HEK293 (cell line): Measurements from ENCODE around the gene ARHGAP27.

Experiments used
- CTCF ChIA-PET: fragments of 350-600 bp; formaldehyde crosslinking; extraction: SDS; loops from one replicate; lab custom pipeline; 2021; ENCODE audit warnings: antibody characterized with exemption; lab: Yijun Ruan, JAX
- POLR2A ChIA-PET: fragments of 300-600 bp; formaldehyde crosslinking; extraction: SDS; loops from one replicate; lab custom pipeline; 2020; ENCODE audit warnings: antibody characterized with exemption, inconsistent platforms; lab: Yijun Ruan, JAX
- H3K27ac ChIP-seq: fragments of 200-500 bp; sonication (Bioruptor generic); 2 replicates; pipeline ENCODE4 v1.5.1; 2014; ENCODE audit warnings: low read depth, low read length, control low read depth, inconsistent platforms; ENCODE audit errors: extremely low read depth
- H3K36me3 ChIP-seq, 2 experiments: fragments of 200-500 bp in 1 of 2; sonication (Bioruptor generic) in 1 of 2; 1 replicate in 1 of 2; 2 replicates in 1 of 2; pipeline ENCODE4 v1.5.1; 2014 to 2017; ENCODE audit warnings: inconsistent platforms in 2 of 2, low read length in 2 of 2; ENCODE audit not compliant: control insufficient read depth in 2 of 2, insufficient read depth in 1 of 2
- H3K4me1 ChIP-seq: fragments of 200-500 bp; sonication (Bioruptor generic); 2 replicates; pipeline ENCODE4 v1.5.1; 2014; ENCODE audit warnings: mild to moderate bottlenecking, low read length, inconsistent platforms; ENCODE audit not compliant: control insufficient read depth, insufficient read depth
- H3K4me3 ChIP-seq: 2 replicates; pipeline ENCODE4 v1.5.1; 2011; ENCODE audit warnings: low read depth, mild to moderate bottlenecking, control low read depth, low read length, moderate library complexity
- H3K9me3 ChIP-seq: fragments of 200-500 bp; sonication (Bioruptor generic); 2 replicates; pipeline ENCODE4 v1.5.1; 2014; ENCODE audit warnings: low read depth, low read length, inconsistent platforms; ENCODE audit not compliant: control insufficient read depth, insufficient read depth
- EGR2 ChIP-seq: fragments of 450-650 bp; formaldehyde crosslinking; IDR thresholded peaks from 2 replicates; pipeline ENCODE4 v1.5.1; 2016; ENCODE audit warnings: low read depth, missing biosample characterization, missing genetic modification characterization
- IKZF3 ChIP-seq: fragments of 450-650 bp; IDR thresholded peaks from 2 replicates; pipeline ENCODE4 v1.5.0; 2018; ENCODE audit warnings: missing biosample characterization, mild to moderate bottlenecking, missing genetic modification characterization, moderate library complexity
- MZF1 ChIP-seq: fragments of 450-650 bp; formaldehyde crosslinking; IDR thresholded peaks from 2 replicates; pipeline ENCODE4 v1.5.1; 2017; ENCODE audit warnings: missing biosample characterization, missing genetic modification characterization, borderline replicate concordance
- WT1 ChIP-seq: fragments of 450-650 bp; formaldehyde crosslinking; IDR thresholded peaks from 2 replicates; pipeline ENCODE4 v1.5.1; 2016; ENCODE audit warnings: missing biosample characterization, missing genetic modification characterization
- ZBTB8A ChIP-seq: fragments of 450-650 bp; formaldehyde crosslinking; IDR thresholded peaks from 2 replicates; pipeline ENCODE4 v1.5.1; 2016; ENCODE audit warnings: missing biosample characterization, missing genetic modification characterization
- ZEB2 ChIP-seq: fragments of 450-650 bp; formaldehyde crosslinking; IDR thresholded peaks from 2 replicates; pipeline ENCODE4 v1.5.1; 2016; ENCODE audit warnings: missing biosample characterization, missing genetic modification characterization
- ZNF16 ChIP-seq: fragments of 450-650 bp; formaldehyde crosslinking; IDR thresholded peaks from 2 replicates; pipeline ENCODE4 v1.5.1; 2016; ENCODE audit warnings: low read depth, missing biosample characterization, missing genetic modification characterization
- ZNF169 ChIP-seq: fragments of 450-650 bp; formaldehyde crosslinking; IDR thresholded peaks from 2 replicates; pipeline ENCODE4 v1.5.1; 2016; ENCODE audit warnings: missing biosample characterization, missing genetic modification characterization
- ZNF2 ChIP-seq: fragments of 450-650 bp; formaldehyde crosslinking; IDR thresholded peaks from 2 replicates; pipeline ENCODE4 v1.5.1; 2016; ENCODE audit warnings: missing biosample characterization, missing genetic modification characterization
- ZNF211 ChIP-seq: fragments of 450-650 bp; formaldehyde crosslinking; IDR thresholded peaks from 2 replicates; pipeline ENCODE4 v1.5.1; 2016; ENCODE audit warnings: low read depth, missing biosample characterization, missing genetic modification characterization
- ZNF214 ChIP-seq: fragments of 450-650 bp; formaldehyde crosslinking; IDR thresholded peaks from 2 replicates; pipeline ENCODE4 v1.5.1; 2017; ENCODE audit warnings: missing biosample characterization, mild to moderate bottlenecking, missing genetic modification characterization, borderline replicate concordance
- ZNF302 ChIP-seq: fragments of 450-650 bp; formaldehyde crosslinking; IDR thresholded peaks from 2 replicates; pipeline ENCODE4 v1.5.1; 2016; ENCODE audit warnings: missing biosample characterization, missing genetic modification characterization, low read depth
- ZNF324 ChIP-seq: fragments of 450-650 bp; formaldehyde crosslinking; IDR thresholded peaks from 2 replicates; pipeline ENCODE4 v1.5.1; 2016; ENCODE audit warnings: missing biosample characterization, missing genetic modification characterization
- ZNF514 ChIP-seq: fragments of 450-650 bp; formaldehyde crosslinking; IDR thresholded peaks from 2 replicates; pipeline ENCODE4 v1.5.1; 2016; ENCODE audit warnings: missing biosample characterization, missing genetic modification characterization
- ZNF521 ChIP-seq: fragments of 450-650 bp; formaldehyde crosslinking; IDR thresholded peaks from 2 replicates; pipeline ENCODE4 v1.5.1; 2017; ENCODE audit warnings: missing biosample characterization, mild to moderate bottlenecking, missing genetic modification characterization
- ZNF544 ChIP-seq: fragments of 450-650 bp; formaldehyde crosslinking; IDR thresholded peaks from 2 replicates; pipeline ENCODE4 v1.5.0; 2017; ENCODE audit warnings: missing biosample characterization, missing genetic modification characterization
- ZNF549 ChIP-seq: fragments of 450-650 bp; IDR thresholded peaks from 2 replicates; pipeline ENCODE4 v1.5.1; 2018; ENCODE audit warnings: missing biosample characterization, missing genetic modification characterization, mild to moderate bottlenecking, inconsistent platforms, moderate library complexity
- ZNF558 ChIP-seq: fragments of 450-650 bp; formaldehyde crosslinking; IDR thresholded peaks from 2 replicates; pipeline ENCODE4 v1.5.1; 2016; ENCODE audit warnings: missing biosample characterization, missing genetic modification characterization
- ZNF600 ChIP-seq: fragments of 450-650 bp; formaldehyde crosslinking; IDR thresholded peaks from 2 replicates; pipeline ENCODE4 v1.5.1; 2016; ENCODE audit warnings: missing biosample characterization, missing genetic modification characterization
- ZNF610 ChIP-seq: fragments of 450-650 bp; formaldehyde crosslinking; IDR thresholded peaks from 2 replicates; pipeline ENCODE4 v1.5.1; 2016; ENCODE audit warnings: missing biosample characterization, missing genetic modification characterization, borderline replicate concordance
- ZNF654 ChIP-seq: fragments of 450-650 bp; formaldehyde crosslinking; IDR thresholded peaks from 2 replicates; pipeline ENCODE4 v1.5.1; 2016; ENCODE audit warnings: low read depth, missing biosample characterization, missing genetic modification characterization
- ZNF785 ChIP-seq: fragments of 450-650 bp; formaldehyde crosslinking; IDR thresholded peaks from 2 replicates; pipeline ENCODE4 v1.5.1; 2016; ENCODE audit warnings: missing biosample characterization, missing genetic modification characterization
- ZSCAN30 ChIP-seq: fragments of 450-650 bp; IDR thresholded peaks from 2 replicates; pipeline ENCODE4 v1.5.1; 2018; ENCODE audit warnings: missing biosample characterization, mild to moderate bottlenecking, missing genetic modification characterization, moderate library complexity
- TF ChIP-seq, protein P1 (sequence below): fragments of 450-650 bp; formaldehyde crosslinking; IDR thresholded peaks from 2 replicates; pipeline ENCODE4 v1.5.0; 2017; ENCODE audit warnings: missing biosample characterization, missing genetic modification characterization, borderline replicate concordance
- TF ChIP-seq, protein P2 (sequence below): fragments of 450-650 bp; formaldehyde crosslinking; IDR thresholded peaks from 2 replicates; pipeline ENCODE4 v1.5.1; 2016; ENCODE audit warnings: missing biosample characterization, missing genetic modification characterization
- TF ChIP-seq, protein P3 (sequence below): fragments of 450-650 bp; formaldehyde crosslinking; IDR thresholded peaks from 2 replicates; pipeline ENCODE4 v1.5.1; 2016; ENCODE audit warnings: missing biosample characterization, missing genetic modification characterization

ARHGAP27 gene

DNA sequence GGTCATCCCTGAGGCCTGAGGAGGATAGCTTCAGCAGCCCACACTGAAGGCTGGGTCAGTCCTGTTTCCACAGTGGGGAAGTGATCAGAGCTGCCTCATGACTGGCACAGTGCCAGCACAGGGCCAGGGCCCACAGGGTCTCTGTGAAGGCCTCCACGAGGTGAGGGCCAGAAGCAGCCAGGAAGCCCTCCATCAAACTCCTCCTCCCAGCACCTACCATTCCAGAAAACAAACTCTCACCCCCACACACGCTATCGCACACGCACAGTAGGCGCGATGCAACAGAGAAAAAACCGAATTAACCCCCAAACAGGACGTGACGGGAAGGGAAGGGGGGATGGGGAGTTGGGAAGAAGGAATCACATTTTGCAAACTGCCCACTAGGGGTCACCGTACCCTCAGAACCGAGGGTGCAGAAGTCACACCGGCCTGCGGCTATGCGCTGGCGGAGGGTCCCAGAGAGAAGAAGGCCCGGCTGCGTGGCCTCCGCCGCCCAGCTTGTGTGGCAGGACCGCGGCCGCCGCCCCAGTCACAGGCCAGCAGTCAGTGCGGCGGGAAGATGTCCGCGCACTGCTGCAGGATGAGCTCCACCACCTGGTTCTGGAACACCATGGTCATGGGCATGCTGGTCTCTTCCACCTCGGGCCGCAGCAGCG is 37.6 kb downstream of the ARHGAP27 start (continued):
- 0 out of 2 replicates have a peak, but pooled peaks have one; percentile 64 for TF ChIP-seq ZNF610
- TF ChIP-seq ZNF521 (tag by site-specific recombination): no peak
- 0 out of 2 replicates have a peak, but pooled peaks have one; percentile 38 for TF ChIP-seq ZNF544
- TF ChIP-seq ZNF600 (tag by site-specific recombination): peak; percentile 81
- 0 out of 2 replicates have a peak, but pooled peaks have one; percentile 54 for TF ChIP-seq ZSCAN30 (tag by site-specific recombination)
- TF ChIP-seq ZNF514 (tag by site-specific recombination): no peak
- TF ChIP-seq ZNF654 (tag by site-specific recombination): peak; percentile 78
- 0 out of 2 replicates have a peak, but pooled peaks have one; percentile 25 for TF ChIP-seq ZEB2 (tag by site-specific recombination)
- TF ChIP-seq, protein P1, sequence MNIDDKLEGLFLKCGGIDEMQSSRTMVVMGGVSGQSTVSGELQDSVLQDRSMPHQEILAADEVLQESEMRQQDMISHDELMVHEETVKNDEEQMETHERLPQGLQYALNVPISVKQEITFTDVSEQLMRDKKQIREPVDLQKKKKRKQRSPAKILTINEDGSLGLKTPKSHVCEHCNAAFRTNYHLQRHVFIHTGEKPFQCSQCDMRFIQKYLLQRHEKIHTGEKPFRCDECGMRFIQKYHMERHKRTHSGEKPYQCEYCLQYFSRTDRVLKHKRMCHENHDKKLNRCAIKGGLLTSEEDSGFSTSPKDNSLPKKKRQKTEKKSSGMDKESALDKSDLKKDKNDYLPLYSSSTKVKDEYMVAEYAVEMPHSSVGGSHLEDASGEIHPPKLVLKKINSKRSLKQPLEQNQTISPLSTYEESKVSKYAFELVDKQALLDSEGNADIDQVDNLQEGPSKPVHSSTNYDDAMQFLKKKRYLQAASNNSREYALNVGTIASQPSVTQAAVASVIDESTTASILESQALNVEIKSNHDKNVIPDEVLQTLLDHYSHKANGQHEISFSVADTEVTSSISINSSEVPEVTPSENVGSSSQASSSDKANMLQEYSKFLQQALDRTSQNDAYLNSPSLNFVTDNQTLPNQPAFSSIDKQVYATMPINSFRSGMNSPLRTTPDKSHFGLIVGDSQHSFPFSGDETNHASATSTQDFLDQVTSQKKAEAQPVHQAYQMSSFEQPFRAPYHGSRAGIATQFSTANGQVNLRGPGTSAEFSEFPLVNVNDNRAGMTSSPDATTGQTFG (tag by site-specific recombination): 0 out of 2 replicates have a peak, but pooled peaks have one; percentile 22
- no peak for TF ChIP-seq ZNF16 (tag by site-specific recombination)
- TF ChIP-seq ZNF2: peak; percentile 49; the same call in 1 of the 2 replicates
- TF ChIP-seq, protein P2, sequence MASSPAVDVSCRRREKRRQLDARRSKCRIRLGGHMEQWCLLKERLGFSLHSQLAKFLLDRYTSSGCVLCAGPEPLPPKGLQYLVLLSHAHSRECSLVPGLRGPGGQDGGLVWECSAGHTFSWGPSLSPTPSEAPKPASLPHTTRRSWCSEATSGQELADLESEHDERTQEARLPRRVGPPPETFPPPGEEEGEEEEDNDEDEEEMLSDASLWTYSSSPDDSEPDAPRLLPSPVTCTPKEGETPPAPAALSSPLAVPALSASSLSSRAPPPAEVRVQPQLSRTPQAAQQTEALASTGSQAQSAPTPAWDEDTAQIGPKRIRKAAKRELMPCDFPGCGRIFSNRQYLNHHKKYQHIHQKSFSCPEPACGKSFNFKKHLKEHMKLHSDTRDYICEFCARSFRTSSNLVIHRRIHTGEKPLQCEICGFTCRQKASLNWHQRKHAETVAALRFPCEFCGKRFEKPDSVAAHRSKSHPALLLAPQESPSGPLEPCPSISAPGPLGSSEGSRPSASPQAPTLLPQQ (tag by site-specific recombination): peak; percentile 69; the same call in 1 of the 2 replicates
- 0 out of 2 replicates have a peak, but pooled peaks have one; percentile 40 for TF ChIP-seq ZNF324 (tag by site-specific recombination)
- peak; percentile 44; the same call in 1 of the 2 replicates for TF ChIP-seq IKZF3 (tag by site-specific recombination)
- TF ChIP-seq EGR2 (tag by site-specific recombination): no peak
- TF ChIP-seq, protein P3, sequence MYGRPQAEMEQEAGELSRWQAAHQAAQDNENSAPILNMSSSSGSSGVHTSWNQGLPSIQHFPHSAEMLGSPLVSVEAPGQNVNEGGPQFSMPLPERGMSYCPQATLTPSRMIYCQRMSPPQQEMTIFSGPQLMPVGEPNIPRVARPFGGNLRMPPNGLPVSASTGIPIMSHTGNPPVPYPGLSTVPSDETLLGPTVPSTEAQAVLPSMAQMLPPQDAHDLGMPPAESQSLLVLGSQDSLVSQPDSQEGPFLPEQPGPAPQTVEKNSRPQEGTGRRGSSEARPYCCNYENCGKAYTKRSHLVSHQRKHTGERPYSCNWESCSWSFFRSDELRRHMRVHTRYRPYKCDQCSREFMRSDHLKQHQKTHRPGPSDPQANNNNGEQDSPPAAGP: no peak
- TF ChIP-seq, all 188 proteins: peak for 16

DNA sequence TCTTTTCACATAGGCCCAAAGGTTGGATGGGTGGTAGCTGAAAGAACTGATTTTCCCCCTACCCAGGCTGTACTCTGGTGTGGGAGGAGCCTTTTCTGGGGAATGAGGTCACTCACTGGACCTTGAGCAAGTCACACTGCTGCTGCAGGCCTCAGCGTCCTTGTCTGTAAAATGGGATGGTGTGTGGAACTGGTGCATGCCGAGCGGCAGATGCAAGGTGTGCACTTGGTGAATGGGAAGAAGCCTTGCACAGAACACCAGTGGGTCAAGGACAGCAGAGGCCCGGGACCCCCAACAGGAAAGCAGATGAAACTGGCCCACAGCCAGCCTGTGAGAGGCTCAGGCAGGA is 38.1 kb downstream of the ARHGAP27 start:
- Histone ChIP-seq H3K4me1 (no peaks in the 10 kb centered on the region), H3K9me3 (no peaks in the 10 kb centered on the region), H3K36me3 (peaks cover 0 to 45% of the 10 kb centered on the region in 2 experiments; a peak in 1 of 3 replicates), H3K27ac (no peak overlapping the region), H3K4me3 (no peak overlapping the region)
- no peak for TF ChIP-seq ZBTB8A
- TF ChIP-seq WT1: no peak
- TF ChIP-seq ZNF302 (tag by site-specific recombination): no peak
- TF ChIP-seq ZNF549 (tag by site-specific recombination): no peak
- TF ChIP-seq ZNF600 (tag by site-specific recombination): no peak
- TF ChIP-seq ZNF558 (tag by site-specific recombination): no peak
- TF ChIP-seq ZNF169 (tag by site-specific recombination): no peak
- no peak for TF ChIP-seq ZNF214
- no peak for TF ChIP-seq ZNF785 (tag by site-specific recombination)
- TF ChIP-seq ZNF211 (tag by site-specific recombination): no peak
- TF ChIP-seq MZF1 (tag by site-specific recombination): no peak
- POLR2A ChIA-PET: no interaction called here
- CTCF ChIA-PET: interaction anchor here (0.8 to 20.6 kb wide), 15 partner anchors 8 to 233 kb away, joined by 3 to 357 read pairs (median 3); no protein-coding TSS in a partner anchor
